AG09309 (cell line): ENCODE data around the gene TSHZ2.

ENCODE experiments used
- DNase-seq: peaks from one replicate; pipeline ENCODE4 v3.0.0-alpha.2; 2010; ENCODE audit warnings: low read depth
- H3K4me3 ChIP-seq: 2 replicates; pipeline ENCODE4 v1.5.1; 2011; ENCODE audit warnings: mild to moderate bottlenecking, low read depth, low read length, moderate library complexity; ENCODE audit not compliant: control insufficient read depth
- CTCF ChIP-seq: IDR thresholded peaks from 2 replicates; pipeline ENCODE4 v1.5.1; 2011; ENCODE audit warnings: mild to moderate bottlenecking, low read depth, low read length, inconsistent platforms; ENCODE audit not compliant: insufficient read depth, control insufficient read depth; ENCODE audit errors: missing control alignments

Gene TSHZ2

GRCh38 chr20:53078761-53079160, 106.6 kb downstream of the TSHZ2 start:
- no peak overlapping the region for H3K4me3 ChIP-seq
- no peak for TF ChIP-seq CTCF
- no peak for DNase-seq

GRCh38 chr20:53079261-53079691, 107.1 kb downstream of the TSHZ2 start:
- DNase-seq: no peak
- TF ChIP-seq CTCF: no peak

GRCh38 chr20:53079828-53080686, 107.9 kb downstream of the TSHZ2 start:
- H3K4me3 ChIP-seq: no peak overlapping the region
- DNase-seq: no peak
- no peak for TF ChIP-seq CTCF

More at GRCh38 chr20:53079261-53079691, 107.1 kb downstream of the TSHZ2 start:
- H3K4me3 ChIP-seq: no peak overlapping the region

- no peak for TF ChIP-seq CTCF
- DNase-seq: no peak
- no peak overlapping the region for H3K4me3 ChIP-seq
Observed at GRCh38 chr20:53080687-53080962, 108.5 kb downstream of the TSHZ2 start.

GRCh38 chr20:53080969-53081871, 109.1 kb downstream of the TSHZ2 start:
- no peak for TF ChIP-seq CTCF
- no peak for DNase-seq

GRCh38 chr20:53081916-53082863, 110.0 kb downstream of the TSHZ2 start:
- no peak for DNase-seq
- H3K4me3 ChIP-seq: no peak overlapping the region
- no peak for TF ChIP-seq CTCF

More at GRCh38 chr20:53080969-53081871, 109.1 kb downstream of the TSHZ2 start:
- H3K4me3 ChIP-seq: no peak overlapping the region
